ENCODE data around the gene ADAM15.

DNA sequence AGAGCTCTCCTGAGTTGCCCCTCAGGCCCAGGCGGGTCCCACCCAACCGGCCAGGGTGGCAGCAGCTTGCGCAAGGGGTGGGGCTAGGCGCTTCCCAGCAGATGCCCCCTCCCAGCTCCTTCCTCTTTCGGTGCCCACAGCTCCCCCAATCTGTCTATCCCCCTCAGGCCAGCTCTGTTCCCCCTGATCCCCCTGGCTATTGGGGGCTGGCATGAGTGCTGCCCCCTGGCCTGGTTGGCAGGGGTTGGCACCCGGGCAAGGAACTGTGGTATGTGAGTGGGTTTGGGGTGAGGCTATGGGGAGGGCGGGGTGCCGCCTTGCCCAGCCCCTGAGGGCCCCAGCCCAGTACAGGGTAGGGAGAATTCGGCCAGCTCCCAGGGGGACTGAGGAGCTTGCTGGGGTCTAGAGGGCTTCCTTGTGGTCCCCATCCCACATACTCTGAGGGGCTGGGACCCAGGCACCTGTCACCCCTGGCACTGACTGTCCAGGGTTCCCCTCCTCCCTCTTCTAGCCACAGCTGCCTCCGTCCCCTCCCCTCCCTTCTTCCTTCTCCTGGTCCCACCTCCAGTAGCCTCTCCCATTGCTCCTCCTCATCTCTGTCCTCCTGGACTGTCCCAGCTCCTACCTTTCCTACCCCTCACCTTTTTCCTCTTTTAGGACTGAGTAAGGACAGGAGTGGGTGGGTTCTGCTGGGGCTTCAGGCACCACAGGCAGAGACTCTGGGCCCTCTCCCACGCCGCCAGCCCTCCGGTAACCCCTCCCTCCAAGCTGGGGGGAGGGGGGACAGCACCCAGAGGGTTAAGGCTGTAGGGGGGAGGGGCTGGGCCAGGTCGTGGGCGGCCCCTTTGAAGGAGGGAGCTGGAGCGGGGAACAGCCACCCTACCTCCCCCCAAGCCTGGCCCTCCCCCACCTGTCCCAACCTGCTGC is 42.8 kb upstream of the ADAM15 start:
- TF ChIP-seq, protein P1, sequence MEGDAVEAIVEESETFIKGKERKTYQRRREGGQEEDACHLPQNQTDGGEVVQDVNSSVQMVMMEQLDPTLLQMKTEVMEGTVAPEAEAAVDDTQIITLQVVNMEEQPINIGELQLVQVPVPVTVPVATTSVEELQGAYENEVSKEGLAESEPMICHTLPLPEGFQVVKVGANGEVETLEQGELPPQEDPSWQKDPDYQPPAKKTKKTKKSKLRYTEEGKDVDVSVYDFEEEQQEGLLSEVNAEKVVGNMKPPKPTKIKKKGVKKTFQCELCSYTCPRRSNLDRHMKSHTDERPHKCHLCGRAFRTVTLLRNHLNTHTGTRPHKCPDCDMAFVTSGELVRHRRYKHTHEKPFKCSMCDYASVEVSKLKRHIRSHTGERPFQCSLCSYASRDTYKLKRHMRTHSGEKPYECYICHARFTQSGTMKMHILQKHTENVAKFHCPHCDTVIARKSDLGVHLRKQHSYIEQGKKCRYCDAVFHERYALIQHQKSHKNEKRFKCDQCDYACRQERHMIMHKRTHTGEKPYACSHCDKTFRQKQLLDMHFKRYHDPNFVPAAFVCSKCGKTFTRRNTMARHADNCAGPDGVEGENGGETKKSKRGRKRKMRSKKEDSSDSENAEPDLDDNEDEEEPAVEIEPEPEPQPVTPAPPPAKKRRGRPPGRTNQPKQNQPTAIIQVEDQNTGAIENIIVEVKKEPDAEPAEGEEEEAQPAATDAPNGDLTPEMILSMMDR (tag by site-specific recombination; IDR thresholded peaks at IDR 0.05): no peak
- TF ChIP-seq ZFP3 (tag by site-specific recombination; IDR thresholded peaks at IDR 0.05; ENCODE audit: low read depth): no peak

All from HEK293 (cell line).